GM19372 (cell line): Measurements from ENCODE around the gene TSPEAR.

Experiments used
- ATAC-seq: cut with Tn5 transposase; IDR thresholded peaks from one replicate; pipeline ENCODE4 v1.9.1; 2021; ENCODE audit warnings: mild to moderate bottlenecking, low read depth, moderate library complexity; ENCODE audit not compliant: unreplicated experiment

Gene TSPEAR

GRCh38 chr21:44711327-44712202, at the start of gene TSPEAR:
Gene TSPEAR (minus strand): TSS chr21:44711572. CDS start chr21:44711514, 58 bp downstream.
- no peak for ATAC-seq

DNA sequence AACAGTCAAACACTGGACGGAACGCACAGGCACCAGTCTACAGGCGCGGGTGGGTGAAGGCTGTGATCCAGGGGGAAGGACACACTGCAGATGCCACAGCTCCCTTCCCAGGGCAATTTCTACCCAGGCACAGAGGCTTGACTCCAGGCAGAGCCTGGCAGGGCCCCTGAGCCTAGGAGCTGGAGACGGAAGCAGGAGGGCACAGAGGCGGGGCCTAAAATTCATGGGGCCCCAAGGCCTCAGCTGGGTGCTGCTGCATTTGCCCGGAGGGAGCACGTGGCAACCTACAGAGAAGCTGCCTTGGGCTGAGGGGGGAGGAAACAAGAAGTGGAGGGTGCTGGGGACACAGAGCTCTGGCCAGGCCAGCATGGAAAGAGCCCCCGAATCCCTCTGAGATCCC, 49.0 kb upstream of the TSPEAR start:
- ATAC-seq: no peak

DNA sequence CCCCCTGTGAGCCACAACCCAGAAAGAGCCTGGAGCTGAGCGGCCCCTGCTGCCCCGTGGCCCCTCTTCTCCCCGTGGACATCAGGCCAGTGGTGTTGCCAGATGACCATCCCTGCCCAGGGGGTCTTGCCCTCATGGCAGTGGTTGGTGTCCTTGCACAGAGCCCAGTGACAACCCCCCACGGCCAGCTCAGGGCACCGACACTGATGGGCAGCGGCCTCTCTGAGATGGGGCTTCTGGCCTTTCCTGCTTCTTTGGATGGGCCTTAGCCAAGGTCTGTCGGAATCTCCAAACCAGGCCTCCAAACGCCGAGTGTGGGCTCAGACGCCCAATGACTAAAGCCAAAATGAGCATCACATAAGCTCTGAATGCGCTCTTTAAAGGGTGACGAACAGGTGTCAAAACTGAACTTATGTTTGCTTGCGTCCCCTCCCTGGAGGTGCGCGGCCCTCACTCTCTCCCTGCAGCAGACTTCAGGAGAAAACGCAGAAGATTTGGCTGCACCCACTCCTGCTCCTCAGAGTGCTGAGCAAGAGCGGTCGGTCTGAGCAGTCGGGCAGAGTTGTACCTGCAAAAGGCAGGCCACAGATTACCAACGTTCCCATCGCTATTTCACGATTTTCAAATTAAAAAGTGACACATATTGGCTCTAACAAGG, 48.4 kb upstream of the TSPEAR start:
- ATAC-seq: no peak

- no peak for ATAC-seq
These were observed 47.6 kb upstream of the TSPEAR start for GRCh38 chr21:44758781-44759627.

GRCh38 chr21:44758141-44758561, 46.8 kb upstream of the TSPEAR start:
- ATAC-seq: no peak

GRCh38 chr21:44757731-44758130, 46.4 kb upstream of the TSPEAR start:
- no peak for ATAC-seq

DNA sequence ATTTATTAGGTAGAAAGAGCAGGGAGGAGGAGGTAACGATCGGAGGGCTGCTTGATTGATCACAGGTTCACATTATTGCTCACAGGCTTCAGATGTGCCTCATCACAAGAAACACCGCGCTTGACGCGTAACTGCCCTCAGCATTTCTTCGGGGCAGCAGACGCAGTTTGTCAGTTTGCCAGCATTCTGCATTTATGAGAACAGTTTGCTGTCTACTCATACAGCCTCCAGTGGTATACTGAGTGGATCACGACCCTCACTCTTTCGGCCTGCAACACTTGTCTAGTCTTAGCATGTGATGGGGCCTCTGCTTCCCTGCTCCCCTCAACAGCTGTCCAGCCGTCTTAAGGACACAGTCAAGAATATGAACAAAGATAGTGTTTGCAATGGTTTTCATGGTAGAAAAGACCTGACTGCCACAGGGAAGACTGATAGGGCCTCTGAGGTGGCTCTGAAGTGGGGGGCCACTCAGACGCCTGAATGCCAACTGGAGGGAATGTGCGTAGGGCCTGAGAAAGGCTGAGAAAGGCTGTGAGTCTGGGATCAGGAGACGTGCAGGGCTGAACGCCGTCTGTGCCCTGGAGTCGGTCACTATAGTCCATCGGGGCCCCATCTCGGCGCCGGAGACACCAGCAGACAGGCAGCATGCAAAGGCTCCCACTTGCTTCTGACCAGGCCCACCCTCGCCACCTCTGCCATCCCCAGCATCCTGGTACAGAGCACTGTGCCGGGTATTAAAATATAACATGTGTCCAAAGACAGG, 45.2 kb upstream of the TSPEAR start:
- ATAC-seq: no peak

- ATAC-seq: no peak
These were observed 43.9 kb upstream of the TSPEAR start for GRCh38 chr21:44755227-44755626.

DNA sequence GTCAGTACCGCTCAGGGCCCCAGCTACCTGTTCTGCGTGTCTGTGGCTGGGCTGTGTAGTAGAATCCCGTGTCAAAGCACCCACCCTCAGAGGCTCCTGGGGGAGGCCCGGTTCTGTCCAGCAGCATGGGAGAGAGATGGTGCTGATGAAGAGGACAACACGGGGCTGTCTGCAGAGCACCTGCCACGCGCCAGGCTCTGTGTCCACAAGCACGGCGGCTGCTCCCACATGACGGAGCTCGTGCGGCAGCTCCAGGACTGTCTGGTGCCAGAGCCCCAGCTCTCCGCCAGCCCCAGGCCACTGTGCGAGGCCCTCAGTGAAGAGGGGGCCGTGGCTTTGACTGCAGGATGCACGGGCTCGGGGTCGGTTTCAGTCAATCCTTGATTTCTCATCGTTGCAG, 42.0 kb upstream of the TSPEAR start:
- ATAC-seq: no peak

- no peak for ATAC-seq
These were observed 41.4 kb upstream of the TSPEAR start for GRCh38 chr21:44752671-44753235.

DNA sequence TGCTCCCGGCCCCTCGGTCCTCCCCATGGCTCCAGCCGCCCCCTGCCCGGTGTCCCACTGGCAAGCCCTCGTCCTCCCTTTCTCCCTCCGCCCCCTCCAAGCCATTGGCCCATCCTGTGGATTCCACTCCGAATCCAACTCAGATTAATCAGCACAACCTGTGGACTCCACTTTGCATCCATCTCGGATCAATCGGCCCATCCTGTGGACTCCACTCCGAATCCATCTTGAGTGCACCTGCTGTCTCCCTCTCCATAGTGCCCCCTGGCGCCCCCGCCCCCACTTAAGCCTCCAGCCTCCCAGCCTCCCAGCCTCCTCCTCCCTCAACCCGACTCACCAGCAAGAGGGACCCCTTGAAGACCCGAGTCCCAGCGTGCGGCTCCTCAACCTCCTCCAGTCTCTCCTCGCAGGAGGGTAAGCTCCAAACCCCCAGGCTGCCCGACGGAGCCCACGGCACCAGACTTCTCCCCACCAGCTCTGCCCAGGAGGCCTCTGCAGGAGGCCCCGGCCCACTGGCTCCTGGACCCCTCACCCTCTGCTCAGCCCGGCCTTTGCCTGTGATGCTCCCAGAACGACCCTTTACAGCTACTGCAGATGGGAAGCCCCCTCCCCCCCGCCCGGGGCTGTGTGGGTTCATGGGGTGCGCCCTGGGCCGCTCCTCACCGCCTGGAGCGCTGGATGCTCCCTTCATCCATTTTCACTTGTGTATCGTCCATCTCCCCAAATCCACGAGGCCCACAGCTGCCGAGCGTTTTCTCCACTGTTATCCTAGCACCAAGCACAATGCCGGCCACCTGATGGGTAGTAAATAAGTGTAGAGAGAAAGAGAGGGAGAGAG, 40.6 kb upstream of the TSPEAR start:
- ATAC-seq: no peak

- ATAC-seq: no peak
These were observed 39.9 kb upstream of the TSPEAR start for GRCh38 chr21:44751186-44751798.

DNA sequence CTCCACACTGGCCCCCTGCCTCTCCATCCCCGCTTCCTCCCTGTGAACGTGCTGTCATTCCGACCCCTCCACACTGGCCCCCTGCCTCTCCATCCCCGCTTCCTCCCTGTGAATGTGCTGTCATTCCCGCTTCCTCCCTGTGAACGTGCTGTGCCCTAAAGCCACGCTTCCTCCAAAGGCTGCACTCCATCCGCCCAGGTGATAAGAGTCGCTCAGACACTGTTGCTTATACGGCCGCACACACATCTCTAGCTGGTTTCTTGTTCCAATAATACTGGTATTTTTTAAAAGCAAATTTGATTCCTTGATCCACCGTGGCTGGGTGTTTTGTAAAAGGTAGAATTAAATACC, 39.3 kb upstream of the TSPEAR start:
- ATAC-seq: no peak

DNA sequence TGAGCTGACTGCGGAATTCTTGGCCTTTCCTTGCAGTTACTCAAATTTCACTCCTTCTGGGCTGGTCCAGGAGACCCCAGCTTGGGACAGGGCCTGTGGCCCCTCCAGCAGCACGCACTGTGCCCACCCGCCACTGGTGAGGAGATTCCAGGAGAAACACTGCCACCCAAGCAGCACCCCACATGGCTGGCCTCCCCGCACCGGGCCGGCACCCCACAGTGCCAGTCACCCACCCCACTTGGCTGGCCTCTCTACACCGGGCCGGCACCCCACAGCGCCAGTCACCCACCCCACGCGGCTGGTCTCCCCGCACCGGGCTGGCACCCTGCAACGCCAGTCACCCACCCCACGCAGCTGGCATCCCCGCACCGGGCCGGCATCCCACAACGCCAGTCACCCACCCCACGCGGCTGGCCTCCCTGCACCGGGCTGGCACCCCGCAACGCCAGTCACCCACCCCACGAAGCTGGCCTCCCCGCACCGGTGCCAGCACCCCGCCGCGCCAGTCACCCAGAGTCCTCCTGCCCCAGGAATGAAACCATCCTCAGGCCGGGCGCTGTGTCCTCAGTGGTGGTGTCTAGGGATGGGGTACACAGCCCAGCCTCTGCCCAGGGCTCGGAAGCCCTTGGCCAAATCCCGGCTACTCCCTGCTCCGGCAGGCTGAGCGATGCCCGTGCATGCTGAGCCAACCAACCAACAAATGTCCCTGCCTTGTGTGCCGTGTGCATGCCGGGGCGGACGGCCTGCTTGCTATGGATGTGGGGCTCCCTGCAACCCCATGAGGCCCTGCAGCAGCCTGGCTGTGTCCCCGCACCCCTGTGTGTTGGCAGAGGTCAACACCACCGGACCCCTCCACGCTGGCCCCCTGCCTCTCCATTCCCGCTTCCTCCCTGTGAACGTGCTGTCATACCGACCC, 38.6 kb upstream of the TSPEAR start:
- no peak for ATAC-seq

- ATAC-seq: no peak
These were observed 37.9 kb upstream of the TSPEAR start for GRCh38 chr21:44749116-44749758.

DNA sequence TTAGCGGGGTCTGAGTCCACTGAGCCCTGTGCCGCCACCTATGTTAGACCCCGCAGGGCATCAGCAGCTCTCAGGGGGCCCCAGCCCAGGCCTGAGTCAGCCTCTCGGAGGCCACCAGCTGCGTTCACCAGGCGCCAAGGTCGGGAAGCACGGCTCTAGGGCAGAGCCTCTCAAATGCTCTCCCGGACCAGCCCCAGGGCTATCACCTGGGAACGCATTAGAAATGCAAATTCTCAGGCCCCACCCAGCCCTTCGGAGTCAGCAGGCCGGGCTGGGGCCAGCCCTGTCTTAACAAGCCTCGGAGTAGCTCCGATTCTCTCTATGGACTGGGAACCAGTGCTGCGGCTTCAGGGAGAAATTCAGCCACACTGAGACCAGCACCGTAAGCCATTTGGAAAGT, 37.2 kb upstream of the TSPEAR start:
- ATAC-seq: no peak

GRCh38 chr21:44742418-44743153, 31.2 kb upstream of the TSPEAR start:
- ATAC-seq: no peak
